ENCODE measurements around the gene REPIN1.

The REPIN1 gene

GRCh38 chr7:150417863-150418262 is 49.2 kb downstream of the REPIN1 start:
- DNase-seq (ENCODE audit: low read depth, low spot score), result no peak
- Histone ChIP-seq H3K27ac (no peak overlapping the region), H3K9me3 (ENCODE audit: low read depth, low read length) (no peaks in the 10 kb centered on the region), H3K4me3 (no peak overlapping the region), H3K36me3 (ENCODE audit: insufficient read depth, low read length) (no peaks in the 10 kb centered on the region), H3K9ac (ENCODE audit: insufficient read length) (no peak overlapping the region)
- TF ChIP-seq EZH2 (IDR thresholded peaks at IDR 0.05) (no peak), FOXP2 (optimal IDR thresholded peaks at IDR 0.05; ENCODE audit: control extremely low read depth, extremely low read length, insufficient read depth) (no peak), POLR2AphosphoS5 (IDR thresholded peaks at IDR 0.05; ENCODE audit: borderline replicate concordance, low read depth, low read length) (no peak)

- no peak for DNase-seq (ENCODE audit: low read depth, low spot score)
- TF ChIP-seq POLR2AphosphoS5 (IDR thresholded peaks at IDR 0.05; ENCODE audit: borderline replicate concordance, low read depth, low read length) (no peak), EZH2 (IDR thresholded peaks at IDR 0.05) (no peak), FOXP2 (optimal IDR thresholded peaks at IDR 0.05; ENCODE audit: control extremely low read depth, extremely low read length, insufficient read depth) (no peak)
- Histone ChIP-seq H3K9ac (ENCODE audit: insufficient read length) (no peak overlapping the region), H3K9me3 (ENCODE audit: low read depth, low read length) (no peaks in the 10 kb centered on the region), H3K27ac (no peak overlapping the region), H3K4me3 (no peak overlapping the region), H3K36me3 (ENCODE audit: insufficient read depth, low read length) (no peaks in the 10 kb centered on the region)
Observed at GRCh38 chr7:150420242-150420641, 51.6 kb downstream of the REPIN1 start.

- Histone ChIP-seq H3K9me3 (ENCODE audit: low read depth, low read length) (no peaks in the 10 kb centered on the region), H3K36me3 (ENCODE audit: insufficient read depth, low read length) (no peaks in the 10 kb centered on the region), H3K4me3 (no peak overlapping the region), H3K9ac (ENCODE audit: insufficient read length) (no peak overlapping the region), H3K27ac (no peak overlapping the region)
- peak; percentile 20 for DNase-seq (ENCODE audit: low read depth, low spot score)
- TF ChIP-seq EZH2 (IDR thresholded peaks at IDR 0.05) (no peak), POLR2AphosphoS5 (IDR thresholded peaks at IDR 0.05; ENCODE audit: borderline replicate concordance, low read depth, low read length) (no peak), FOXP2 (optimal IDR thresholded peaks at IDR 0.05; ENCODE audit: control extremely low read depth, extremely low read length, insufficient read depth) (no peak)
Observed at GRCh38 chr7:150420987-150421674, 52.5 kb downstream of the REPIN1 start.

- no peak for DNase-seq (ENCODE audit: low read depth, low spot score)
- no peak overlapping the region for H3K27ac ChIP-seq
- H3K36me3 ChIP-seq (ENCODE audit: insufficient read depth, low read length), result no peaks in the 10 kb centered on the region
- no peaks in the 10 kb centered on the region for H3K9me3 ChIP-seq (ENCODE audit: low read depth, low read length)
- H3K9ac ChIP-seq (ENCODE audit: insufficient read length), result no peak overlapping the region
- TF ChIP-seq FOXP2 (optimal IDR thresholded peaks at IDR 0.05; ENCODE audit: control extremely low read depth, extremely low read length, insufficient read depth), result no peak
- TF ChIP-seq POLR2AphosphoS5 (IDR thresholded peaks at IDR 0.05; ENCODE audit: borderline replicate concordance, low read depth, low read length), result no peak
- TF ChIP-seq EZH2 (IDR thresholded peaks at IDR 0.05), result no peak
- H3K4me3 ChIP-seq, result no peak overlapping the region
Observed at GRCh38 chr7:150421831-150422230, 53.2 kb downstream of the REPIN1 start.

Measured in SK-N-MC (cell line).